ENCODE measurements around the gene MTR.

- no peak for TF ChIP-seq OSR1 (CRISPR knock-in tag; IDR thresholded peaks at IDR 0.05)
- no peak for TF ChIP-seq TOX (CRISPR knock-in tag; IDR thresholded peaks at IDR 0.05; ENCODE audit: borderline replicate concordance)
- TF ChIP-seq POU6F1 (CRISPR knock-in tag; IDR thresholded peaks at IDR 0.05; ENCODE audit: borderline replicate concordance, low read depth), result no peak
- no peak for TF ChIP-seq ISL1 (CRISPR knock-in tag; IDR thresholded peaks at IDR 0.05)
- no peak for TF ChIP-seq RARB (CRISPR knock-in tag; IDR thresholded peaks at IDR 0.05)
- no peak for TF ChIP-seq ZFP30 (CRISPR knock-in tag; IDR thresholded peaks at IDR 0.05)
- no peak for TF ChIP-seq CSDC2 (CRISPR knock-in tag; IDR thresholded peaks at IDR 0.05)
- no peak for TF ChIP-seq ZFP3 (CRISPR knock-in tag; IDR thresholded peaks at IDR 0.05)
- no peak for TF ChIP-seq SNAI2 (CRISPR knock-in tag; IDR thresholded peaks at IDR 0.05)
- no peak for TF ChIP-seq ZNF565 (CRISPR knock-in tag; conservative IDR thresholded peaks at IDR 0.05; ENCODE audit: low read depth)
These were observed 93.8 kb downstream of the MTR start for GRCh38 chr1:236888903-236889302.

Measured in SK-N-SH treated with all-trans-retinoic acid at 6 μM for 48 hours (cell line).